ENCODE results near the gene REN. TPM values are rescaled to one million over a fixed set of nuclear protein-coding genes. Genes with fewer than 3 reads are reported as not detected.

REN gene
- total and polyA plus RNA-seq, 9 of the 15 experiments (the other 6 are each of a cell fraction or from before 2014, with no cell fraction given), result 1.7 to 9.9 (median 3.1) TPM

GRCh38 chr1:204192589-204193352 lies 26.6 kb upstream of the REN start:
- Histone ChIP-seq H3K27ac (ENCODE audit: extremely low read depth, low read depth, low read length) (no peak overlapping the region), H3K9me3 (replicated peaks; ENCODE audit: control insufficient read depth, insufficient read depth, low read depth, low read length) (no peaks in the 10 kb centered on the region; the same call in 1 of the 2 replicates), H3K4me1 (replicated peaks in 1 of 2; ENCODE audit: control insufficient read depth in 2 of 2, insufficient read depth in 2 of 2, low read length in 2 of 2) (peaks cover 0 to 4% of the 10 kb centered on the region in 2 experiments; a peak in 2 of 5 replicates), H3K36me3 (ENCODE audit: control insufficient read depth, insufficient read depth, low read length) (no peaks in the 10 kb centered on the region), H3K4me3 (no peak overlapping the region), H3K27me3 (ENCODE audit: control insufficient read depth in 2 of 2, insufficient read depth in 2 of 2, low read length in 2 of 2) (peaks cover 29 to 73% of the 10 kb centered on the region in 2 experiments), H4K20me1 (replicated peaks; ENCODE audit: control insufficient read depth, insufficient read depth, low read length) (0 out of 2 replicates have a peak, but pooled peaks cover 4% of the 10 kb centered on the region), H3K9me1 (ENCODE audit: control insufficient read depth, insufficient read depth, low read length) (no peaks in the 10 kb centered on the region), H3K9ac (ENCODE audit: insufficient read depth in 1 of 2, low read depth in 2 of 2, low read length in 2 of 2) (no peak overlapping the region), H3K4me2 (ENCODE audit: insufficient read depth, low read length) (no peak overlapping the region), H3K79me2 (ENCODE audit: control insufficient read depth, insufficient read depth, low read length) (no peaks in the 10 kb centered on the region), H2AFZ (ENCODE audit: low read depth, low read length) (no peak overlapping the region)
- intact Hi-C loops (cut with micrococcal nuclease), result no loop called here
- BruUV-seq (replicated peaks), result no TSS peak
- ATAC-seq (no peak), FAIRE-seq (no peak), DNase-seq (ENCODE audit: extremely low read depth in 1 of 4, low spot score in 3 of 4) (no peak)
- 0% methylated on average over 3 of the region's 3 CpGs for WGBS (ENCODE audit: insufficient coverage, low coverage, missing lambda C conversion rate)
- CTCF ChIA-PET (ENCODE audit: low intra/inter-chr PET ratio), result no interaction called here
- POLR2A ChIA-PET, result interaction anchor here (1.4 kb wide), 1 partner anchor 56 kb away, joined by 6 read pairs; no protein-coding TSS in a partner anchor
- TF ChIP-seq BCOR (IDR thresholded peaks at IDR 0.05), result peak; percentile 71
- no peak for TF ChIP-seq E4F1 (CRISPR knock-in tag; IDR thresholded peaks at IDR 0.05; ENCODE audit: borderline replicate concordance)
- TF ChIP-seq HDGF (IDR thresholded peaks at IDR 0.05), result no peak
- TF ChIP-seq RBM25 (IDR thresholded peaks at IDR 0.05; ENCODE audit: low read depth, low read length, severe bottlenecking), result peak; percentile 64
- no peak for TF ChIP-seq ETS1 (conservative IDR thresholded peaks at IDR 0.05; ENCODE audit: control insufficient read depth, low read depth, low read length)
- no peak for TF ChIP-seq RBM17 (IDR thresholded peaks at IDR 0.05; ENCODE audit: borderline replicate concordance, low read depth, low read length)
- no peak for TF ChIP-seq NFIX (CRISPR knock-in tag; IDR thresholded peaks at IDR 0.05; ENCODE audit: low read depth)
- TF ChIP-seq RBM14 (IDR thresholded peaks at IDR 0.05; ENCODE audit: borderline replicate concordance, insufficient read depth, low read depth, low read length), result no peak
- TF ChIP-seq ZNF174 (CRISPR knock-in tag; IDR thresholded peaks at IDR 0.05), result no peak
- TF ChIP-seq KAT2B (IDR thresholded peaks at IDR 0.05; ENCODE audit: low read depth, low read length), result no peak
- TF ChIP-seq TEAD4 (IDR thresholded peaks at IDR 0.05; ENCODE audit: low read length), result no peak
- TF ChIP-seq TEAD4 (CRISPR knock-in tag; IDR thresholded peaks at IDR 0.05; ENCODE audit: borderline replicate concordance), result no peak
- TF ChIP-seq C11orf30 (IDR thresholded peaks at IDR 0.05; ENCODE audit: low read depth), result no peak
- TF ChIP-seq SMARCA5 (IDR thresholded peaks at IDR 0.05), result peak; percentile 56; the same call in 1 of the 2 replicates
- TF ChIP-seq ZFP36 (IDR thresholded peaks at IDR 0.05; ENCODE audit: low read depth, low read length, partially characterized antibody), result peak; percentile 98
- TF ChIP-seq ZNF436 (CRISPR knock-in tag; IDR thresholded peaks at IDR 0.05), result peak; percentile 82
- TF ChIP-seq HDAC6 (IDR thresholded peaks at IDR 0.05; ENCODE audit: low read depth, low read length), result no peak
- in situ Hi-C loops (cut with MboI), result no loop called here

Measured in K562 (cell line).